NCI-H2171 (cell line): ENCODE results near the gene EXOC3.
"Not testable (repeated sequence)": the region's sequence is repeated elsewhere in the genome, so short reads cannot be mapped to it uniquely, and the experiment has no call there.

ENCODE experiments used
- DNase-seq: peaks from one replicate; lab custom pipeline; 2025; lab: John Stamatoyannopoulos, UW

Gene EXOC3

DNA sequence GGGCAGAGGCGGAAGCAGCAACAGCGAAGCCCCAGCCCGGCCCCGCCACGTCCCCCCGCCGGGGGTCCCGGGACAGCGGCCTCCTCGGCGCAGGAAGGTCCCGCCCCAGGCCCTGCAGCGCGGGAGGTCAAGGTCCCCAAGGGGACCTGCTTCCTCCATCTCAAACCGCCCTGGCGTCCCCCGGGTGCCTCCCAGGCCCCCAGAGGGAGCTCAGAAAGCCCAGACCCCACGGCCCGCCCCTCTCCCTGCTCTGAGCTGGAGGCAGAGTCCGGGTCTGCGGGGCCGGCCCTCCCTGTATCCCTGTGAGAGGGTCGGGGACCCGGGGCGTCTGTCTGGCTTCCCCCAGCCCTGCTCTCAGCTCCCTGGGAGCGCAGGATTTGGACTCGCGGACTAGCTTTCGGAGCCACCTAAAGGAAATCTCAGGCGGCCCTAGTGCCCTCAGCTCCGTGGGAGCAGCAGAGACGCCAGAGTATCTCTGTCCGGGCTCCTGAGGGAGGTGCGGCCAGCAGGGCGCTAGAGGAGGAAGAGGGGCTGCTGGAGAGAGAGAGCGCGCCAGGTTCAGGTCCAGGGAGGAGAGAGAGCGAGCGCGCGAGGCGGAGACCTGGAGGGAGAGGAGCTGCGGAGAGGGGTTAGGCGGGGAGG, 30.7 kb downstream of the EXOC3 start:
- peak; percentile 43 for DNase-seq

DNA sequence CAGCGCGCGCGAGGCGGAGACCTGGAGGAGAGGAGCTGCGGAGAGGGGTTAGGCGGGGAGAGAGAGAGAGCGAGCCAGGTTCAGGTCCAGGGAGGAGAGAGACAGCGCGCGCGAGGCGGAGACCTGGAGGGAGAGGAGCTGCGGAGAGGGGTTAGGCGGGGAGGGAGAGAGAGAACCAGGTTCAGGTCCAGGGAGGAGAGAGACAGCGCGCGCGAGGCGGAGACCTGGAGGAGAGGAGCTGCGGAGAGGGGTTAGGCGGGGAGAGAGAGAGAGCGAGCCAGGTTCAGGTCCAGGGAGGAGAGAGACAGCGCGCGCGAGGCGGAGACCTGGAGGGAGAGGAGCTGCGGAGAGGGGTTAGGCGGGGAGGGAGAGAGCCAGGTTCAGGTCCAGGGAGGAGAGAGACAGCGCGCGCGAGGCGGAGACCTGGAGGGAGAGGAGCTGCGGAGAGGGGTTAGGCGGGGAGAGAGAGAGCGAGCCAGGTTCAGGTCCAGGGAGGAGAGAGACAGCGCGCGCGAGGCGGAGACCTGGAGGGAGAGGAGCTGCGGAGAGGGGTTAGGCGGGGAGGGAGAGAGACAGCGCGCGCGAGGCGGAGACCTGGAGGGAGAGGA, 31.4 kb downstream of the EXOC3 start:
- DNase-seq = not testable (repeated sequence)

DNA sequence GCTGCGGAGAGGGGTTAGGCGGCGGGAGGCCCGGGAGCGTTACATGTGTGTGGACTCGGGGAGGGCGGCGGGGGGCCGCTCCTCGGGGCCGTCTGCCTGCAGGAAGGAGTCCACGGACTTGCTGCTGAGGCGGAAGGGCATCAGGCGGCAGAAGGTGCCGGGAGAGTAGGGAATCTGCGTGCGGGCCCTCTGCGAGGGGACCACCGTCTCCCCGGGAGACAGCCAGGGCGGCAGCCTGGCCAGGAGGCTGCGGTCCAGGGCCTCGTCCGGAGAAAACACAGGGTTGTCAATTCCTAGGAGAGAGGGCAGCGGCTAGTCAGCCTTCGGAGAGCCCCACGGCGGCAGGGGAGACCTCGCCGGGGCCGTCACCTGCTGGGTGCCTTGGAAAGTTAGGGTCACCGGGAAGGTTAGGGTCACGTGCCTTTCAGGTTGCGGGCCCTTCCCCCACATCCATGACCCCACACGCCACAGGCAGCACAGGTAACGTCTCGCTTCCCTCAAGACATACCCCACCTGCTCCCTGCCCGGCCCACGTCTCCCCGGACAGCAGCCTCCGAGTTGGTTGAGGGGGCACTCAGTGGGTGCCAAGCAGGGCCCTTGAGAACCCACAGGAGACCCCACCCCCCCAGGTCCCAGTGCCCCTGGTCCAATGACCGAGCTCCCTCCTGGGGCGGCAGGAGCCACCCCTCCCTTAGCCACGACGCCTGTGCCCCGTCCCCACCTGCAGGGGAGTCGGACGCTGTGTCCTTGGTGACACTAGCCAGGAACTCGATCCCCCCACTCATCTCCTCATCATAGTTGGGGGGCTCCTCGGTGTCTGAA, 32.1 kb downstream of the EXOC3 start:
- DNase-seq = no peak

DNA sequence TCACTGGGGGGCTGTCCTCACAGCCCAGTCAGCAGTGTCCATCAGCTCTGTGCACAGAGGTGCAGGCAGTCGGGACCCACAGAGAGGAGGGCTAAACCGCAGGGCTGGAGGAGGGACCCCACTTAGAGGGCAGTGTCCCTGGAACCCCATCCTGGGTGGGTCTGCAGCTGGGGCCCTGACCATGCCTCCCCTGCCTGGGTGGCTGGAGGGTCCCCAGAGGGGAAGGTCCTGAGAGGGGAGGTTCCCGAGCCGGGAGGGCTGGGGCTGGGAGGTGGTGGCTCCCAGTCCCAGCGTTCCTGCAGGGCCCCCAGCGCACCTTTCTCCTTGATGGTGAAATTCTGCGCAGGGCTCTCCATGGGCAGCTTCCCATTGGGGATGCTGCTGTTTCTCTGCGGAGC, 32.7 kb downstream of the EXOC3 start:
- DNase-seq = no peak

DNA sequence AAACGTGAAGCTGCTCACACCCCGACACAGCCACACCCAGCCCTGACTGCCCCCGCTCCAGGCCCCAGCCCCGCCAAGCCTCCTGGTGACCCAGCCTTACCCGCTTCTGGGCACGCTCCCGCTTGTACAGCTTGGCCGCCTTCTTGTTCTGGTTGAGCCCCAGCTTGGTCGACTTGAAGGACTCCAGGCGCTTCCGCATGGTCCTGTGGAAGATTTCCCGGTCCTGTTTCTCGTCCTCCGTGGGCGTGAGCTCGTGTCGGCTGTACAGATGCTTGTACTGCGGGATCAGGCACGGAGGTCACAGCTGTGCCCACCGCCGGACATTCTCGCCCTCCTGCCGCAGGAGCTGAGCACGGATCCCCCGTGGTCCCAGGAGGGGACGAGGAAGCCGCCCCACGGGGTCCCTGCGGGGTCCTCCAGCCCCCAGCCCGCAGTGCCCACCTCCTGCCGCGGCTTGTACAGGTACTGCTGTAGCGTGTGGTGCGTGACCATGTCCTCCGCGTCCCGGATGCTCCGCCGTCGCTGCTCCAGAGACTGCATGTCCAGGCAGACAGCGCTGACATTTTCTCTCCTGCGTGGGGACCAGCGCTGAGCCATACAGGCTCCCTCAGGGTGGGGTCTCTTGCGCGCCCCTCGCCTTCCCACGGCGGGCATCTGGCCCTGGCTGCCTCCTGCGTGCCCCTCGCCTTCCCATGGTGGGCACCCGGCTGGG, 33.3 kb downstream of the EXOC3 start:
- DNase-seq = no peak

DNA sequence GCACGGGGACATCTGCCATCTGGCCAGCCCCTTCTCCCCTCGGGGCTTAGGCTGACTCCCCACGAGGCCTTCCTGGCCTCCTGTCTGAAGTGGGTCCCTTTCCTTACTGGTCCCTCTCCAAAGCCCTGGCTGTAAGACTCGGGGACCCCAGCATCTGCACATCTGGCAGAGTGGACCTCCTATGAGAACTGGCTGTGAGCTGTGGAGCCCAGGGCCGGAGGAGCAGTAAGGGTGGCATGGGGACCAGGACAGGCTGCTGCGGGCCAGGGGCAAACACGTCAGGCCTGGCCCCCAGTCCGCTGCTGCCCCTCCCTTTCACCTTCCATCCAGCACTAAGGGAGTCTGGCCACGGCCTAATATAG, 33.8 kb downstream of the EXOC3 start:
- no peak for DNase-seq

DNA sequence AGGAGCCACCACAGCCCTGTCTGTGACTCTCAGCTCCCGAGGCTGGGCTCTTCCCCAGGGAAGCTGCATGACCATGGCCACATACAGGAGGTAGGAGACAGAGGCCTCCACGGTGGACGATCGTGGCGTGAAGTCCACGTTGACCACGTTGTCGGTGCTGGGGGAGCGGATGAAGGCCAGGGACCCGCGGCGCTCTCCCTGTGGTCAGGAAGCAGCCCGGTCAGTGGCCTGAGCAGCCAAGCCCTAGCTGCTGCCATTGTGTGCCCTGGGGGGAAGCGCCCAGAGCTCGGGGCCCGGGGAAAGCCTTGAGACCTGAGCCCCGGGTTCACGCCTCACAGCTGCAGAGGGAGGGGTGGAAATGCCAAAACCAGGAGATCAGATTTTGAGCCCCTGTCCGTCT, 34.3 kb downstream of the EXOC3 start:
- DNase-seq = no peak

DNA sequence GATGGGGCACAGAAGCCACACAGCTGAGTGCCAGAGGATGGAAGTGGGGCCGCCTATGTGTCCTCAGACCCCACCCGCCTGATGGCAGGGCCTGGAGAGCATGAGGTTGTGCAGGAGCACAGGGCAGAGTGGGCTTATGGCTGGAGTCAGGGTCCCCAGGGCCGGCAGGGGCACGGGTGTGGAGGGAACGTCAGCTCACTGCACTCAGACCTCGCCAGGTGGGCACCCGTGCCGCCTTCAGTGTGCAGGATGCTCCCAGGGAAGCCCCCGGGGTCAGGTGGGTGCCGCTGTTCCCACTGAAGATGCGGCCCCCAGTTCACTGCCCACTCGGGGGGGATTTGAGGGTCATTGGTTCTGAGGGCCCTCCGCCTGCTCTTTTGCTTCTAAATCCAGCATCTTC, 34.9 kb downstream of the EXOC3 start:
- no peak for DNase-seq

DNA sequence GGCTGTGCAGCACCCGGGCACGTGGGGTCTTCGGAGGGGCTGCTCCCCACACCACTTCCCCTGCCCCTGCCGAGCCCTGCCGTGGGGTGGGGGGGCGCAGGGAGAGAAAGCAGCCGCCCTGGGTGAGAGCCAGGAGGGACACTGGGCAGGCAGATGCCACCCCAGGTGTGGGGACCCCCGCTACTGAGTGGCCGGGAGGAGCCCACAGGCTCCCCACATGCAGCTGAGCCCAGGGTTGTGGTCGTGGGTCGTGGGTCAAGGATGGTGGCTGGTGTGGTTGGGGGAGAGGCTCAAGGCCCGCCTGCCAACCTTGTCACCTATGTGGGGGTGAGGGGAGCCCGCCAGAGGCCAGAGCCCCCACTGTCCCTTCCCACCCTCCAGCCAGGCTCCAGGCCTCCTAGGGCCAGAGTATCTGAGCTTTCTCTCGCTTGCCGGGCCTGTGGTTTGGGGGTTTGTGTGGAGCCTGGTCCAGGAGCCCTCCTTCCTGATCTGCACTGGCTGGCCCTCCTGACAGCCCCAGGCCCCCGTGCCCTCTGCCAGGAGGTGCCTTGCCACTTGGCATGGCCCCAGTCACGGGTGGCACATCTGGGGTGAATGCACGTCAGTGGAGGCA, 35.5 kb downstream of the EXOC3 start:
- DNase-seq = no peak

DNA sequence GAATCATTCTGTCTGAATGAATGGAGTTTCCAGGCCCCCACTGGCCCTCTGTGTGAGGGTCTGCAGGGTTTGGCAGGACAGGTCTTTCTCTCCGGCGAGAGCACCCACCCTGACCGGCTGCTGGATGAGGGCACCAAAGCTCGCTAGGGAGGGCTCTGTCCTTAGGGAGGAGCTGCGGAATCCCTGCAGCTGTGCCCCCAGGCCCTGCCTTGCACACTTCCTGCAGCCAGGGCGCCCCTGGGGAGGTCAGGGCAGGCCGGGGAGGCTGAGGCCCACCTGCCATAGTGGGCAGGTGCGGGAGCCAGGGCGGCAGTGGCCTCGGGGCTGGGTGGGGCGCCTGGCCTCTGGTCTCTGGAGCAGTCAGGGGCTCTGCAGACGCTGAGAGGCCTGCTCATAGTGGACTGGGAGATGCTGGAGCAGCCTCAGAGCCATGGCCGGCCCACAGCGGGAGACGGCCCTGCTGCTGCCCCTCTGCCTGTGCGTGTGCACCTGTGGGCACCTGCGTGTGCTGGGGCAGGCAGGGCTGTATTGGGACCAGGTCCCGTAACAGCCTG, 36.1 kb downstream of the EXOC3 start:
- no peak for DNase-seq

DNA sequence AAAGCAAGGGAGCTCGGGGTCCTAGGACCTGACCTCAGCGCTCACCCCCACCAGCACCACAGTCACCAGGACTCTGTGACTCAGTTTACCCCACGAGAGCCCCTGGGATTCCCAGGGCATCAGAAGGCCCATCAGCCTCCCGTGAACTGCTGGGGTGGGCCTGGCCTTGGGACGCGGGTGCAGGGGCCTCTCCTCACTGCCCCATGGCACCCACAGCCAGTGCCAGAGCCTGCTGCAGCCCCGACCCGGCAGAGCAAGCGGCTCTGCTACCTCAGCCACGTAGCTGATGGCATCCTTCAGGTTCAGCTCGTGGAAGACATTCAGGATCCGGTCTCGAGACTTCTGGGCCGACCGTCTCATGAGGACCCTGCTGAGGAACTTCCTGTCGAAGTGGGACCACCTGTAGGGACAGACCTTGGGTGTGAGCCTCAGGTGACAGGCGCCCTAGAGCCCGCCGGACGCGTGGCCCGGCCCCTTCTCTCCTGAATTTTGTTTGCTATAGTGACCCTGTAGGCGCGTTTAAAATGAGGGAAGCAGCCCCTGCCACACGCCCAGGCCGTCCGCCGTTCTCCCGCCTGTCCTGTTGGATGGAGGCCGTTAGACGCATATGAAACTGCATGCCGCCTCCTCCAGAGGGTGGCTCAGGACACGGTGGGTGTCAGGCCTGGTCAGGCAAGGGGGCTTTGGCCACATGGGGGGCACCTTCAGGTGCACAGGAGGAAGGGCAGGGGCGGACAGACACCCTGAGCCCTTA, 36.8 kb downstream of the EXOC3 start:
- no peak for DNase-seq

DNA sequence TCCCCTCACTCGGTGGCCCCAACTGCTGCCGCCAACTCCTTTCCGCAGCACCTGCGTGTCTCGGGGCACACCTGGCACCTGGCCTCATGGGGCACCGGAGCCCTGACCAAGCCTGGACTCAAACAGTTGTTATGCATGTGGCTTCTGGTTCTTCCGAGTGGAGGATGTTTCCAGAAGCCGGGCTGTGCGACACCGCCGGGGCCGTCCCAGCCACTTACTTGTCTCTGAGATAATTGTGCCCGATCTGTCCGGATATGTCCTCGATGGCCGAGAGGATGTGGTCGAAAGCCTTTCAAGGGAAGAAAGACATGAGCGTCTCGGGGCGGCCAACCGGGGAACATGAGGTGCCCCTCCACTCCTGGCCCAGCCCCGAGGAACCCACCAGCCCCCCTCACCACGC, 38.4 kb downstream of the EXOC3 start:
- DNase-seq = no peak

DNA sequence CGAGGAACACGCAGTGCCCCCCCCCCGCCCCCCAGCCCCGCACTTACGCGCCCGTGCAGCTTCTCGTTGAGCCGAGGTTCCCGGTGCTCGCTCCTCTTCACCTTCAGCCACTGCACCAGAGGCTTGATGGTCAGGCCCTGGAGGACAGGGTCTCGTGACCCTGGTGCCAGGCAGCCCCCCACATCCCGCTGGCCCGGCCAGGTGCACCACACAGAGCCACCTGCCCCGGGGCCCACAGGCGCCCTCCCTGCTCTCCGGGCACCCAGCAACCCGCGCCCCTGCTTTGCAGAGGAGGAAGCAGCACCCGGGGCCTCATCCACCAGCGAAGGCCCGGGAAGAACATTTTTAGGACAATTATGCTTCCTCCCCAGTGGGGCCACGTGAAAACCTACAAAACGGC, 39.0 kb downstream of the EXOC3 start:
- no peak for DNase-seq

DNA sequence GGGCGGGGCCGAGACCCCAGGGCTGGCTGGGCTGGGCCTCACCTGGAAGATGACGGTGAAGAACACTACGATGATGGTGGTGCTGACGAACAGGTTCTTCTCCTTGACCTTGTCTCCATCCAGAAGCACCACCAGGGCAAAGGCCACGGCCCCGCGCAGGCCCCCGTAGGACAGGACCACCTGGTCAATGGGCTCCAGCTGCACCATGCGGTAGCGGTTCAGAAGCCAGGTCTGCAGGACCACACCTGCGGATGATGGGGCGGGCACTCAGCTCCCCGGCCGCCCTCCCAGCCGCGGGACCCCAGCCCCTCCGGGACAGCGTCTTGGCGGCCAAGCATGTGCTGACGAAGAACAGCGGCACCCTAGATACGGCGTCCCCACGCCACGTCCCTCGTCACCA, 39.5 kb downstream of the EXOC3 start:
- DNase-seq = no peak

DNA sequence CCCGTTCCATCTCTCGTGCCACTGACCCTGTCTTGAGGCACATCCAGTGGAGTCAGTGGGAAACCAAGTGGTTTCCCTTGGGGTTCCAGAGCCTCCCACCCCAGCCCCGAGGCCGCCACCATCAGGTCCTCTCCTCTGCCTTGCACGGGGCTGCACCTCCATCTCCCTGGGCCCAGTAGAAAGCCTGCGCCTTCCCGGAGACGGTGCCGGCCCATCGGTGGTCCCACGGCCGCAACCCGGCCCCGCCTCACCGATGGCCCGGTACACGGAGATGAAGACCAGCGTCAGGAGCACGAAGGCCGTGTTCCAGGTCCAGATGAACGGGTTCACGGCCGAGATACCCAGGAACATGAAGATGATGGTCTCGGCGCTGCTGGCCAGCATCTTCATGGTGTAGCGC, 40.0 kb downstream of the EXOC3 start:
- no peak for DNase-seq

DNA sequence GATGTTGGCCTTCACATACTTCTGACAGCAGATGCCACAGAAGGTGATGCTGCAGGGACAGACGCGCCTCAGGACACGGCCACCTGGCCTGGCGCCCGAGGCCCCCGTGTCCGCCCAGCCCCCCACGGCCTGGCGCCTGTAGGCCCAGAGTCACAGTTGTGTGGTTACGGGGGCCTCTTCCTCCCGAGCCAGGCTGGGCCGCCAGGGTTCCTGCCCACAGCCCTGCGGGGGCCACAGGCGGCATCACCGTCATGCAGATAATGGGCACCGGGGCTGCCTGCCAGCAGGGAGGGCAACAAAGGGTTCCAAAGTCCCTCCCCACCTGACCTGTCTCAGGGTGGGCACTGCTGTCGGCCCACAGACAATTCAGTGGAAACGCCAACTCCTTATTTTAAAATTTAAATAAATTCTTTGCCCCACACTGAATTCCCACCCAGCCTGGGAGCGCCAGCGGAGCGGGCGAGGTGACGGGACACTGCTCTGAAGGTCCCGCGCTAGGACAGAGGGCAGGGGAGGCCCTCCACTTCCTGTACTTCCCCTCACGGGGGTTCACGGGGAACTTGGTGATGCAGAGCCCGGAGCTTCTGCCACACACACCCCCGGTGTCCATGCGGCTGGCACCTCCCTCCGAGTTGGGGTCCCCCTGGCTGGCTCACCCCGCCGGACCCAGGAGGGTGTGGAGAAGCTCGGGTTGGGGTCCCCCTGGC, 40.6 kb downstream of the EXOC3 start:
- no peak for DNase-seq

DNA sequence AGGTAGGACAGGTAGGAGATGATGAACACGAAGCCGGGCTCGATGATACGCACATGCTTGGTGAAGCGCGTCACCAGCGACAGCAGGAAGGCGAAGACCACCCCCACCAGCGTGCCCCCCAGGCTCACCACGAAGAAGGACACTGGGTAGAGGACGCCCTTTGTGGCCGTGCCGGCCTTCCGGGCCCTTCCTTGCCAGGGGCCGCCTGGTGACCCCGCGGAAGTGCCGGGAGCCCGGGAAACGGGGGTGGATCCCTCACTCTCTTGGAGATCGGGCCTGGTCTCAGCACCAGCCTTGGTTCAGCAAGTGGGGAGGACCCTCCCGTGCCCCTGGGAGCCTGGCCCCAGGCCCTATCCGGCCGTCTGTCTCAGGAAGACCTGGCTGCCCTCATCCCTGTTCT, 41.6 kb downstream of the EXOC3 start:
- DNase-seq = no peak

DNA sequence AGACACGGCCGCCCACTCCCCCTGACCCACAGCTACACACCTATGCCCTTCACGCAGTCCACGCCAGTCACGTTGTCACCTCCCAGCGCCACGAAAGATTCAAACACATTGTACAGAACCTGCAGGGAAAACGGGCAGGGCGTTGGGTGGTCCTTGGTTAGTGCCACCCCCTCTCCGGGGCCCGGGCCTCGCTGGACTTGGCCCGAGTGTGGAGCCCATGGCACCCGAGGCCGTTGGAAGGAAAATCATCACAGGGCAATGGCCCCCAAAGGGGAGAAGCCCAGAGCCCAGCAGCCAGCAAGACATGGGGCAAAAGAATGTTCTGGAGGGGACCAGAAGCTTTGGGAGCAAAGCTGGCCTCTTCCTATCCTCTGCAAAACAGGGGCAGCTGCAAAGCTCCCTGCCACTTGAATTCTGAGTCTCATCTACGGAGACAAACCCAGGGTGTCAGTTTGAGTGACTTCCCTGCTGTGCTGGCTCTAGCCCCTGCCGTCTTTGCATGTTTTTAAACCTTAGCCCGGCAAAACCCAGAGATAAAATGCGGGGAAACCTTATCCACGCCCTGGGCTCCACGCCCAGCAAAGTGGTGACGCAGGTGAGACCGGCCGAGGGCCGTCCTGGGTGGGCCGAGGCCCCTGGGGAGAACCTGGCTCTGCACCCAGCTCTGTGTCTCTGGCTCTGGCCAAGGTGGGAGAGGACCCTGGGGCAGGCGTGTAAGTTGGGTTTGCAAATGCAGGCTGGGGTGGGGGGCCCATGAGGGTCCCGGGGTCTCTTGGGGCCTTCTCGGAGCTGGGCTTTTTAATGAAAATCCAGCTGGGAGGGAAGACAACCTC, 42.4 kb downstream of the EXOC3 start:
- DNase-seq = no peak

DNA sequence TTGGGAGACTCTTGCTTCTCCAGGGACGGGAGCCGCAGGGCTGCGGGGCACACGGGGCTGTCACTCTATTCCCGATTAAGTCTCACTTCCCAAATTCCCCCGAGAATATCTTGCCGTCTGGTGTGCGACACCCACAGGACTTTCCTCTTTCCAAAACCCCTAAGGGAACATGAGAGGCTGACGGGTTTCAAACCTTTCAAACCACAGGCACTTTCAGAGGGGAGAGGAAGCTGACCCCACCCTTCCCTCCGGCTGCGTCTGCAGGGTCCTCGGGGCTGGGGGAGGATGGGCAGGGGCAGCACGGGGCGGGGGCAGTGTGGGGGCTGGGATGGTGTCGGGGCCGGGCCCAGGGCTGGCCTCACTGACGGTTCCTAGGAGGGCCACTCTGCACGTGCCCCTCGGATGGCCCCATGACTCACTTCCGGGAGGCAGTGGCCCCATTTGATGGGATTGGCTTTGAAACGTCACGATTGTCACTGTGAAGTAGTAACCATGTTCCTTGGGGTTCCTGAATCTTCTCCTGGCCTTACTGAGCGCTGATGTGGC, 43.0 kb downstream of the EXOC3 start:
- DNase-seq = peak; percentile 74
